Measurements from ENCODE around the gene JTB. TPM values are rescaled to one million over a fixed set of nuclear protein-coding genes. Genes with fewer than 3 reads are reported as not detected.
"Not testable (repeated sequence)": the region's sequence is repeated elsewhere in the genome, so short reads cannot be mapped to it uniquely, and the experiment has no call there.

JTB gene
- total and polyA plus RNA-seq, 8 donors: 82.6 to 180 (median 100) TPM

- Histone ChIP-seq H3K4me1 (peaks cover 7 to 20% (median 13%) of the 10 kb centered on the region in 3 donors), H3K36me3 (peaks cover 0 to 7% (median 3%) of the 10 kb centered on the region in 3 donors), H3K27me3 (no peaks in the 10 kb centered on the region), H3K9me3 (no peaks in the 10 kb centered on the region), H3K27ac (no peak overlapping the region), H3K4me3 (no peak overlapping the region)
- intact Hi-C loops (cut with DNase I): loop anchor here in 2 of 3 donors (5.0 to 10.0 kb wide), 2 partner anchors 190 to 193 kb away; no protein-coding TSS in a partner anchor
- ATAC-seq (no peak), DNase-seq (peak in 1 of 6 donors; percentile 5), FAIRE-seq (no peak)
- no peak for TF ChIP-seq CTCF (IDR thresholded peaks at IDR 0.05)
- 80% methylated on average over 7 to 8 of the region's 8 CpGs for WGBS, 2 donors
These were observed 10.1 kb upstream of the JTB start for GRCh38 chr1:153987621-153988020.

GRCh38 chr1:153985941-153986761, 8.7 kb upstream of the JTB start, which contains the start of gene RAB13:
Gene RAB13 (minus strand): TSS chr1:153986339. CDS start chr1:153986236, 103 bp downstream.
- FAIRE-seq: no peak
- intact Hi-C loops (cut with DNase I): loop anchor here in 2 of 3 donors (5.0 to 10.0 kb wide), 2 partner anchors 189 to 191 kb away; no protein-coding TSS in a partner anchor
- WGBS, 2 donors: 0 to 2% methylated on average over 28 to 32 of the region's 32 CpGs

GRCh38 chr1:153985341-153985912, 8.0 kb upstream of the JTB start:
- no peaks in the 10 kb centered on the region for H3K36me3 ChIP-seq
- no peak for TF ChIP-seq CTCF (IDR thresholded peaks at IDR 0.05)
- H3K9me3 ChIP-seq: no peaks in the 10 kb centered on the region
- H3K4me1 ChIP-seq: peaks cover 0 to 9% (median 5%) of the 10 kb centered on the region in 3 donors
- peak overlapping the region in 2 of 4 donors; percentile 73 to 81 for H3K27ac ChIP-seq
- DNase-seq (peak in 1 of 6 donors; percentile 25), ATAC-seq (peak in 2 of 4 donors; percentile 6 to 14), FAIRE-seq (no peak)
- no peaks in the 10 kb centered on the region for H3K27me3 ChIP-seq
- intact Hi-C loops (cut with DNase I): loop anchor here in 2 of 3 donors (5.0 to 10.0 kb wide), 2 partner anchors 188 to 191 kb away; no protein-coding TSS in a partner anchor
- 10% methylated on average over 7 of the region's 7 CpGs for WGBS, 2 donors
- H3K4me3 ChIP-seq: peak overlapping the region; percentile 26 to 63 (median 54)

More at GRCh38 chr1:153985941-153986761, 8.7 kb upstream of the JTB start, which contains the start of gene RAB13:
- no peaks in the 10 kb centered on the region for H3K27me3 ChIP-seq
- no peak for TF ChIP-seq CTCF (IDR thresholded peaks at IDR 0.05)
- no peaks in the 10 kb centered on the region for H3K36me3 ChIP-seq
- DNase-seq (peak; percentile 86 to 93 (median 89)), ATAC-seq (peak; percentile 78 to 89 (median 84))
- peak within 1 kb of the TSS; percentile 26 to 63 (median 54) for H3K4me3 ChIP-seq
- H3K4me1 ChIP-seq: peaks cover 0 to 9% (median 5%) of the 10 kb centered on the region in 3 donors
- peak within 1 kb of the TSS; percentile 24 to 81 (median 54) for H3K27ac ChIP-seq
- H3K9me3 ChIP-seq: no peaks in the 10 kb centered on the region

- Histone ChIP-seq H3K36me3 (no peaks in the 10 kb centered on the region), H3K27me3 (no peaks in the 10 kb centered on the region), H3K27ac (peak overlapping the region in 1 of 4 donors; percentile 73), H3K9me3 (no peaks in the 10 kb centered on the region), H3K4me1 (peaks cover 0 to 9% (median 5%) of the 10 kb centered on the region in 3 donors), H3K4me3 (no peak overlapping the region)
- ATAC-seq (no peak), DNase-seq (no peak), FAIRE-seq (no peak)
- no peak for TF ChIP-seq CTCF (IDR thresholded peaks at IDR 0.05)
- WGBS, 2 donors: 74 to 83% methylated on average over 6 of the region's 6 CpGs
- intact Hi-C loops (cut with DNase I): loop anchor here in 2 of 3 donors (5.0 to 10.0 kb wide), 2 partner anchors 182 to 190 kb away; no protein-coding TSS in a partner anchor
These were observed 6.8 kb upstream of the JTB start for GRCh38 chr1:153984123-153984894.

- not testable (repeated sequence) for H3K9me3 ChIP-seq, H3K4me3 ChIP-seq, H3K27ac ChIP-seq, FAIRE-seq, H3K27me3 ChIP-seq, ATAC-seq, H3K36me3 ChIP-seq
- 91 to 94% methylated on average over 2 of the region's 2 CpGs for WGBS, 2 donors
- intact Hi-C loops (cut with DNase I): loop anchor here in 2 of 3 donors (5.0 to 10.0 kb wide), 2 partner anchors 179 to 187 kb away; no protein-coding TSS in a partner anchor
- peak in 1 of 6 donors; percentile 7 for DNase-seq
- peaks cover 0 to 13% (median 5%) of the 10 kb centered on the region in 3 donors for H3K4me1 ChIP-seq
These were observed 4.3 kb upstream of the JTB start for GRCh38 chr1:153981735-153982134.

- intact Hi-C loops (cut with DNase I); H3K4me3 ChIP-seq; H3K27ac ChIP-seq; FAIRE-seq; H3K27me3 ChIP-seq; ATAC-seq; H3K9me3 ChIP-seq: not testable (repeated sequence)
- Histone ChIP-seq H3K36me3 (peaks cover 5 to 15% (median 14%) of the 10 kb centered on the region in 3 donors), H3K4me1 (peaks cover 0 to 15% (median 0%) of the 10 kb centered on the region in 3 donors)
- DNase-seq: peak in 1 of 6 donors; percentile 9
- WGBS, 2 donors: 90 to 91% methylated on average over 12 of the region's 12 CpGs
These were observed 1.6 kb upstream of the JTB start for GRCh38 chr1:153979091-153979490.
